HEK293 (cell line): ENCODE measurements around the gene MISP.

Experiments used
- CTCF ChIA-PET: fragments of 350-600 bp; formaldehyde crosslinking; extraction: SDS; loops from one replicate; lab custom pipeline; 2021; ENCODE audit warnings: antibody characterized with exemption; lab: Yijun Ruan, JAX
- POLR2A ChIA-PET: fragments of 300-600 bp; formaldehyde crosslinking; extraction: SDS; loops from one replicate; lab custom pipeline; 2020; ENCODE audit warnings: antibody characterized with exemption, inconsistent platforms; lab: Yijun Ruan, JAX
- H3K27ac ChIP-seq: fragments of 200-500 bp; sonication (Bioruptor generic); 2 replicates; pipeline ENCODE4 v1.5.1; 2014; ENCODE audit warnings: low read depth, low read length, control low read depth, inconsistent platforms; ENCODE audit errors: extremely low read depth
- H3K36me3 ChIP-seq, 2 experiments: fragments of 200-500 bp in 1 of 2; sonication (Bioruptor generic) in 1 of 2; 1 replicate in 1 of 2; 2 replicates in 1 of 2; pipeline ENCODE4 v1.5.1; 2014 to 2017; ENCODE audit warnings: inconsistent platforms in 2 of 2, low read length in 2 of 2; ENCODE audit not compliant: control insufficient read depth in 2 of 2, insufficient read depth in 1 of 2
- H3K4me1 ChIP-seq: fragments of 200-500 bp; sonication (Bioruptor generic); 2 replicates; pipeline ENCODE4 v1.5.1; 2014; ENCODE audit warnings: mild to moderate bottlenecking, low read length, inconsistent platforms; ENCODE audit not compliant: control insufficient read depth, insufficient read depth
- H3K4me3 ChIP-seq: 2 replicates; pipeline ENCODE4 v1.5.1; 2011; ENCODE audit warnings: low read depth, mild to moderate bottlenecking, control low read depth, low read length, moderate library complexity
- H3K9me3 ChIP-seq: fragments of 200-500 bp; sonication (Bioruptor generic); 2 replicates; pipeline ENCODE4 v1.5.1; 2014; ENCODE audit warnings: low read depth, low read length, inconsistent platforms; ENCODE audit not compliant: control insufficient read depth, insufficient read depth
- GLIS1 ChIP-seq: fragments of 450-650 bp; formaldehyde crosslinking; IDR thresholded peaks from 2 replicates; pipeline ENCODE4 v1.5.1; 2016; ENCODE audit warnings: missing biosample characterization, missing genetic modification characterization
- GLIS2 ChIP-seq: fragments of 450-650 bp; formaldehyde crosslinking; IDR thresholded peaks from 2 replicates; pipeline ENCODE4 v1.5.1; 2016; ENCODE audit warnings: missing biosample characterization, missing genetic modification characterization
- INSM2 ChIP-seq: fragments of 450-650 bp; formaldehyde crosslinking; IDR thresholded peaks from 2 replicates; pipeline ENCODE4 v1.5.1; 2016; ENCODE audit warnings: missing biosample characterization, missing genetic modification characterization
- KLF8 ChIP-seq: fragments of 450-650 bp; formaldehyde crosslinking; IDR thresholded peaks from 2 replicates; pipeline ENCODE4 v1.5.1; 2016; ENCODE audit warnings: missing biosample characterization, missing genetic modification characterization
- MYNN ChIP-seq: fragments of 450-650 bp; formaldehyde crosslinking; IDR thresholded peaks from 2 replicates; pipeline ENCODE4 v1.5.1; 2016; ENCODE audit warnings: missing biosample characterization, missing genetic modification characterization, borderline replicate concordance
- SALL2 ChIP-seq: fragments of 450-650 bp; formaldehyde crosslinking; IDR thresholded peaks from 2 replicates; pipeline ENCODE4 v1.5.0; 2017; ENCODE audit warnings: missing biosample characterization, mild to moderate bottlenecking, missing genetic modification characterization, borderline replicate concordance
- ZBTB20 ChIP-seq: fragments of 450-650 bp; formaldehyde crosslinking; IDR thresholded peaks from 2 replicates; pipeline ENCODE4 v1.5.1; 2016; ENCODE audit warnings: missing biosample characterization, missing genetic modification characterization
- ZBTB49 ChIP-seq: fragments of 450-650 bp; formaldehyde crosslinking; IDR thresholded peaks from 2 replicates; pipeline ENCODE4 v1.5.1; 2016; ENCODE audit warnings: missing biosample characterization, missing genetic modification characterization, low read depth
- ZBTB6 ChIP-seq: fragments of 450-650 bp; formaldehyde crosslinking; IDR thresholded peaks from 2 replicates; pipeline ENCODE4 v1.5.1; 2017; ENCODE audit warnings: missing biosample characterization, missing genetic modification characterization
- ZEB2 ChIP-seq: fragments of 450-650 bp; formaldehyde crosslinking; IDR thresholded peaks from 2 replicates; pipeline ENCODE4 v1.5.1; 2016; ENCODE audit warnings: missing biosample characterization, missing genetic modification characterization
- ZIC2 ChIP-seq: fragments of 450-650 bp; formaldehyde crosslinking; IDR thresholded peaks from 2 replicates; pipeline ENCODE4 v1.5.1; 2016; ENCODE audit warnings: missing biosample characterization, missing genetic modification characterization
- ZNF214 ChIP-seq: fragments of 450-650 bp; formaldehyde crosslinking; IDR thresholded peaks from 2 replicates; pipeline ENCODE4 v1.5.1; 2017; ENCODE audit warnings: missing biosample characterization, mild to moderate bottlenecking, missing genetic modification characterization, borderline replicate concordance
- ZNF24 ChIP-seq: fragments of 450-650 bp; formaldehyde crosslinking; IDR thresholded peaks from 2 replicates; pipeline ENCODE4 v1.5.1; 2016; ENCODE audit warnings: missing biosample characterization, missing genetic modification characterization
- ZNF280D ChIP-seq: fragments of 450-650 bp; formaldehyde crosslinking; IDR thresholded peaks from 2 replicates; pipeline ENCODE4 v1.5.1; 2016; ENCODE audit warnings: missing biosample characterization, missing genetic modification characterization
- ZNF335 ChIP-seq: fragments of 450-650 bp; formaldehyde crosslinking; conservative IDR thresholded peaks from 2 replicates; pipeline ENCODE4 v1.5.1; 2016; ENCODE audit warnings: missing biosample characterization, missing genetic modification characterization
- ZNF488 ChIP-seq: fragments of 450-650 bp; formaldehyde crosslinking; IDR thresholded peaks from 2 replicates; pipeline ENCODE4 v1.5.1; 2016; ENCODE audit warnings: missing biosample characterization, missing genetic modification characterization
- ZNF510 ChIP-seq: fragments of 450-650 bp; formaldehyde crosslinking; IDR thresholded peaks from 2 replicates; pipeline ENCODE4 v1.5.1; 2018; ENCODE audit warnings: mild to moderate bottlenecking, missing genetic modification characterization, missing biosample characterization; ENCODE audit not compliant: insufficient replicate concordance
- ZNF558 ChIP-seq: fragments of 450-650 bp; formaldehyde crosslinking; IDR thresholded peaks from 2 replicates; pipeline ENCODE4 v1.5.1; 2016; ENCODE audit warnings: missing biosample characterization, missing genetic modification characterization
- ZNF621 ChIP-seq: fragments of 450-650 bp; formaldehyde crosslinking; IDR thresholded peaks from 2 replicates; pipeline ENCODE4 v1.5.1; 2017; ENCODE audit warnings: missing biosample characterization, missing genetic modification characterization
- ZNF707 ChIP-seq: fragments of 450-650 bp; formaldehyde crosslinking; IDR thresholded peaks from 2 replicates; pipeline ENCODE4 v1.5.1; 2016; ENCODE audit warnings: missing biosample characterization, missing genetic modification characterization
- TF ChIP-seq, protein P1 (sequence below): fragments of 450-650 bp; formaldehyde crosslinking; IDR thresholded peaks from 2 replicates; pipeline ENCODE4 v1.5.1; 2016; ENCODE audit warnings: missing biosample characterization, missing genetic modification characterization, borderline replicate concordance

MISP gene

DNA sequence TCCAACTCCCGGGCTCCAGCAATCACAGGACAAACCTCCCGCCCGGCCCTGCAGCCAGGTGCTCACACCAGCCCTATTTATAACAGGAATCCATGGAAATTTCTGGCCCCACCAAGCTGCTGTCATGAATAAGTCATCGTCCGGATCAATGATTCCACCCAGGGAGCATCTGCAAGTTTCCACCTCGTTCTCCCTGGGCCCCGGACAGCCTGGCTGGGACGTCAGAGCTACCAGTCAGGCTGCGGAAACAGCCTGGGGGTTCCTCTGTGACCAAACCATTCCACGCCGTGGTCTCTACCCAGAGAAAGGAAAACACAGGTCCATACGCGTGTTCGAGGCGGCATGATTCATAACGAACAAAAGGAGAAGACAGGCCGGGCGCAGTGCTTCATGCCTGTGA, 25.6 kb downstream of the MISP start:
- POLR2A ChIA-PET: no interaction called here
- H3K36me3 ChIP-seq: no peaks in the 10 kb centered on the region
- no peak overlapping the region for H3K4me3 ChIP-seq
- no peak overlapping the region for H3K27ac ChIP-seq
- CTCF ChIA-PET: interaction anchor here (0.6 kb wide), 1 partner anchor 305 kb away, joined by 5 read pairs; no protein-coding TSS in a partner anchor
- no peaks in the 10 kb centered on the region for H3K4me1 ChIP-seq
- no peaks in the 10 kb centered on the region for H3K9me3 ChIP-seq
- TF ChIP-seq ZNF488 (tag by site-specific recombination): no peak
- TF ChIP-seq GLIS1 (tag by site-specific recombination): no peak
- no peak for TF ChIP-seq ZBTB49 (tag by site-specific recombination)
- no peak for TF ChIP-seq INSM2 (tag by site-specific recombination)
- TF ChIP-seq ZEB2: no peak
- TF ChIP-seq ZNF335 (tag by site-specific recombination): no peak
- no peak for TF ChIP-seq GLIS2 (tag by site-specific recombination)
- no peak for TF ChIP-seq ZNF510 (tag by site-specific recombination)
- TF ChIP-seq ZNF707: no peak
- no peak for TF ChIP-seq ZNF558 (tag by site-specific recombination)
- no peak for TF ChIP-seq ZNF24 (tag by site-specific recombination)

GRCh38 chr19:778910-779653, 28.2 kb downstream of the MISP start:
- no peaks in the 10 kb centered on the region for H3K4me1 ChIP-seq
- POLR2A ChIA-PET: interaction anchor here (0.9 kb wide), 1 partner anchor 24 kb away, joined by 3 read pairs; no protein-coding TSS in a partner anchor
- CTCF ChIA-PET: interaction anchor here (1.6 kb wide), 1 partner anchor 10 kb away, joined by 10 read pairs; no protein-coding TSS in a partner anchor
- no peak overlapping the region for H3K27ac ChIP-seq
- H3K36me3 ChIP-seq: no peaks in the 10 kb centered on the region
- no peaks in the 10 kb centered on the region for H3K9me3 ChIP-seq
- H3K4me3 ChIP-seq: no peak overlapping the region
- TF ChIP-seq KLF8 (tag by site-specific recombination) (no peak), ZBTB6 (tag by site-specific recombination) (peak; percentile 6; the same call in 1 of the 2 replicates), ZNF280D (tag by site-specific recombination) (no peak), ZBTB20 (peak; percentile 90), ZIC2 (tag by site-specific recombination) (peak; percentile 68), ZNF214 (tag by site-specific recombination) (no peak), MYNN (tag by site-specific recombination) (no peak), SALL2 (tag by site-specific recombination) (no peak), ZNF621 (no peak)
- TF ChIP-seq, protein P1, sequence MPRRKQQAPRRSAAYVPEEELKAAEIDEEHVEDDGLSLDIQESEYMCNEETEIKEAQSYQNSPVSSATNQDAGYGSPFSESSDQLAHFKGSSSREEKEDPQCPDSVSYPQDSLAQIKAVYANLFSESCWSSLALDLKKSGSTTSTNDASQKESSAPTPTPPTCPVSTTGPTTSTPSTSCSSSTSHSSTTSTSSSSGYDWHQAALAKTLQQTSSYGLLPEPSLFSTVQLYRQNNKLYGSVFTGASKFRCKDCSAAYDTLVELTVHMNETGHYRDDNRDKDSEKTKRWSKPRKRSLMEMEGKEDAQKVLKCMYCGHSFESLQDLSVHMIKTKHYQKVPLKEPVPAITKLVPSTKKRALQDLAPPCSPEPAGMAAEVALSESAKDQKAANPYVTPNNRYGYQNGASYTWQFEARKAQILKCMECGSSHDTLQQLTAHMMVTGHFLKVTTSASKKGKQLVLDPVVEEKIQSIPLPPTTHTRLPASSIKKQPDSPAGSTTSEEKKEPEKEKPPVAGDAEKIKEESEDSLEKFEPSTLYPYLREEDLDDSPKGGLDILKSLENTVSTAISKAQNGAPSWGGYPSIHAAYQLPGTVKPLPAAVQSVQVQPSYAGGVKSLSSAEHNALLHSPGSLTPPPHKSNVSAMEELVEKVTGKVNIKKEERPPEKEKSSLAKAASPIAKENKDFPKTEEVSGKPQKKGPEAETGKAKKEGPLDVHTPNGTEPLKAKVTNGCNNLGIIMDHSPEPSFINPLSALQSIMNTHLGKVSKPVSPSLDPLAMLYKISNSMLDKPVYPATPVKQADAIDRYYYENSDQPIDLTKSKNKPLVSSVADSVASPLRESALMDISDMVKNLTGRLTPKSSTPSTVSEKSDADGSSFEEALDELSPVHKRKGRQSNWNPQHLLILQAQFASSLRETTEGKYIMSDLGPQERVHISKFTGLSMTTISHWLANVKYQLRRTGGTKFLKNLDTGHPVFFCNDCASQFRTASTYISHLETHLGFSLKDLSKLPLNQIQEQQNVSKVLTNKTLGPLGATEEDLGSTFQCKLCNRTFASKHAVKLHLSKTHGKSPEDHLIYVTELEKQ (tag by site-specific recombination): no peak
